Hematopoietic multipotent progenitor cell treated with erythropoietin and hydrocortisone succinate and interleukin-3 and kit ligand, for 15 days (in vitro differentiated cells): ENCODE results near the gene STMN1.
A peak's percentile ranks its signal among the peaks of the same experiment; 100 is the strongest.

ENCODE experiments used
- DNase-seq: peaks from one replicate; pipeline ENCODE4 v3.0.0-alpha.2; 2015; ENCODE audit warnings: low spot score

STMN1 gene

DNA sequence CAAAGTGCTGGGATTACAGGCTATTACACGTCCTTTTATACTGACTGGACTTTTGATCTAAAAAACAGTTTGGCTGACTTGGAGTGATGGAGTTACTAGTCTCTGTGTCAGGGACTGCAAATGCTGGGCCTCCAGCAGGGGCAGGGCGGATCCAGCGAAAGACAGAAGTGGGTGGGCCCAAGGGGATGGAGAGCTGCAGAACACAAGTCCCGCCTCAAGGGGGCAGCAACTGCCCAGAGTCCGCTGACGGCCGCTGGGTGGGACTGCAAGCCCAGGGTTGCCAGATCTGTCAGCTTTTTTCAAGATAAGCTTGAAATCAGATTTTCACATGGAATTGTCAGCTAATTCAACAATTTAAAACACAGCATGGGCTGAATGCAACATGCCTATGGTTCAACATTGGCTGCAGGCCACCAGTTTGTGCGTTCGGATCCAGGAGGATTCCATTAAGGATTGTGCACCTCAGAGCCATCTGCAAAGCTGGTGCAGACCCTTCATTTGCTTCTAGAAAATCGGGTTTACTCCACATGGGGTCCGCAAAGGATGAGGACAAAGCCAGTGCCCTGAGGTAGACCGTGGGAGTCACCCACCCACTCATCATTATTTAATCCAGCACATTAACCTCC, 10.7 kb downstream of the STMN1 start:
- peak; percentile 87 for DNase-seq

DNA sequence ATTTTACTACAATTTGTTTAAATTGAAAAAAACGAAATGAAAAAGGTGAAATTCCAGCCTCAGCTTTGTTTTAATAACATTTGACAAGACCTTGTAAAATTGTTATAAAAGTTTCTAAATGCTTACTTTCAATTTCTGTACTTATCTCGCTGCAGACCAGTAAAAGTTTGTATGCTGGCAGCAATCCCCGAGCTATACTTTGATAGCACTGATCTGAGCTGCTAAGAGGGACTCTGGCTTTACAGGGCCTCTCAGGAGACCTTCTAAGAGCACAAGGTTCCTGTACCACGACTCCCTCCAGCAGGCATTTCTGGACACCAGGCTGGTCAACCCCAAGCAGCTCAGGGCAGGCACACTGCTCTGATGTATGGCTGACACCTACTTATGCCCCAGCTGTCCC, 13.1 kb downstream of the STMN1 start:
- DNase-seq, result no peak

DNA sequence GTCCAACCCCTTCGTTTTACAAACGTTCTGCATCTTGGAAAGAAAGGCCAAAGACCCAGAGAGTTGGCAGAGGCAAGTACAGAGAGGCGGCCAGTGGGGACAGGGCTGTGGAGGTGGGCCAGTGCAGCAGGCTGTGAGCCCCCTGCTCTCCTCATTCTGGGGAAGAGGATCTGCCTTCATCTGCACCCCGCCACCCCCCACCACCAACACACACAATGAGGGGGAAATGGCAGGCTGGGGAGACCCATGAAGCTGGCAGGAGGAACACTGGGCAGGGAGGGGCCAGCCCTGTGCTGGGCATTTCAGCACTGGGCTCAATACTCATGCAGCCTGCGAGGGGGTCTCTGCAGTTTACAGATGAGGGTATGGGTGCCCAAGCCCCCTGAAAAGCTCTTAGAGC, 14.6 kb downstream of the STMN1 start:
- DNase-seq, result no peak

DNA sequence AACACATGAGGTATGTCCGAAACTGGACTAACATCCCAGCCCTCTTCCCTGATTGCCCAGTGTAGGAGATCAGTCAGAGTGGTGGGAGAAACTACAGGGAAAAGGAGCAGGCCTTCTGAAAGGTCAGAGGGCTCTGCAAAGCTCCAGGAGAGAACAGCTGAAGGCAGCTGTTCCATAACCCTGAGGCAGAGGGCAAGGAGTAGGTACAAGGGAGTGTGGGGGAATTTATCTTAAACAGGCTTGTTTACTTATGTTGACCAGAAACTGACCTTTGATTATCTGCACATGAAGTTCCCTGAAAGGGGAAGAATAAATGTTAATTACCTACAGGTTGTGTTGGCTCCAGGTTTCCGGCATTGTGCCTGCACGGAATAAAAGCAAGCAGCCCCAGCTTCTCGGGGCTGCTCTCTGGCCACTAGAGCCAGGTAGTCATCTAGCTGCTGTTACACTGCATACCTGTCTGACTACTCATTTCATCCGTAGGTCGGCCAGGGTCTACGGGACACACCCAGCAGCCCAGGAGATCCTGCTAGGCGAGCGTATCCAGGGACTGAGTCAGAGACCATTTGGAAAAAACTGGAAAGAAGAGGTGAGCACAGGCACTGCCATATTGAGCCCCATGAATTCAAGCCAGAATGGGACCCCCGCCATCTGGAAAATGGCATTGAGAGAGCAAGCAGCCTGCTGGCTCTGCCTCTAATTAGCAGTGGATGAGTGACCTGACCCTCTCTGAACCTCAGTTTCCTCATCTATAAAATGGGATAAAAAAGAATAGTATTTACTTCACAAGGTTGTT, 15.8 kb downstream of the STMN1 start:
- no peak for DNase-seq

DNA sequence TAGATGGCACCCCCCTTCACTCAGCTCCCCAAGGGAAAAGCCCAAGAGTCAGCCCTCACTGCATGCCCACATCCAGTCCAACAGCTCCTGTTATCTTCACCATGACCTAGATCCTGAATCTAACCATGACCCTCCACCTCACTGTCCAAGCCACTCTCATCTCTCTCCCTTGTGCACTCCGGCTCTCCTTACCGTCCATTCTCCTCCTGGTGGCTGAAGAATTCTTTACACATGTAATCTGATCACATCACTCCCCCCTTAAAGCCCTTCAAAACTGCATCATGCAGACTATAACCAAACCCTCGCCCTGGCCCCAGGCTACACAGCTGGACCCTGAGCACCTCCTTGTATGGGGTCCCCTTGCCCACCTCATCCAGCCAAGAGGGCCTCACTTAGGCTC, 16.7 kb downstream of the STMN1 start:
- no peak for DNase-seq

DNA sequence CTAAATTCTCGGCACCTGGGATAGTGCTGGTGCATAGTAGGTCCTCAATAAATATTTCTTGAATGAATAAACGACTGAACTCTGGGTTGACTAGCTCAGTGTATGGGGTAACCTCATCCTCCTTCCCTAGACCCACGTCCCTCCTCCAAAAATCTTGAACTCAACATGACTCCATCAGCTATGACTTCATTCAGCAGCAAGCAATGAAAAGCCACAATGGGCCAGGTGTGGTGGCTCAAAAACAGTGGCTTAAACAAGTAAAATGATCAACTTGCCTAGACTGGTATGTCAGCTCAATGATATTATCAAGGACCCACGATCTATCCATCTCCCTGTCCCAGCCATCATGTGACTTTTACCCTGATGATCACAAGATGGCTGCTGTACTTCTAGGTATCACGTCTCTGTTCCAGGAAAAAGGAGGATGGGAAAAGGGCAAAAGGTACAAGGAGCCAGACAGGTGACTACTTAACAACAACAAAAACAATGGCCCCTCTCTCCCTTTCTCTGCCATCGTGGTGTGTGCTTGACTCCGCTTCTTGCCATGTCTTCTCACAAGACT, 17.7 kb downstream of the STMN1 start:
- DNase-seq, result no peak

DNA sequence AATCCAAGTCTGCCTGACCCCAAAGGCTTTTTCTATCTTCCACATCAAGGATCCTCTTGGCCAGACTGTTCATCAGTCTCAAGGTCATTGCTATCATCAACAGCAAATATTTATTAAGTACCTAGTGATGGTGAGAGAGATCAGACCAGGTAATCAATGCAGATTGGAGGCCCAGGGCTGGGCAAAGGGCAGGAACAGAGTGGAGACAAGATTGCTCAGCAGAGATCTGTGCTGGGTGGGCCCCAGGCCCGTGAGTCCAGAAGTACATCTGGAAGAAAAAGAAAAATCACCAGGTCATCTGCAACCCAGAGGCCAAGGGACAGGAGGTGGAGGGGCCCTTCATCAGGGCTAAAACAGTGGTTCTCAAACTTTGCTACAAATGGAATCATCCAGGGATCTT, 20.6 kb downstream of the STMN1 start:
- no peak for DNase-seq

DNA sequence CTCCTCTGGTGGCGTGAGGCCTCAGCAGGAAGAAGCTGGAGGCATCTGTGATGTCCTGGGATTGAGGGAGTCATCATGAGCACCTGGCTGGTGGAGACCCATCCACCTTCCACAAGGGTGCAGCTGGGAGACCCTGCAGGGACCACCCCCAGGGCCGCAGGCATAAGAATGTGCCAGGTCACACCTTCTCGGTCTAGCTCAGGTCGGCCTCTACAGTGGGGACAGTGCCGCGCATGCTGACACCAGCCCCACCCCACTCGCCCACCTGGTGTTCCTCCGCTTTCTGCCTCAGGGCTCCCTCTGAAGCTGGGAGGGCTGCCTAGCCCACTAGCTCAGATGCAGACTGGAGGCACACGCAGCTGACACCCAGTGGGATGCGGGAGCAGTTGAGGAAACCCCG, 25.0 kb downstream of the STMN1 start:
- no peak for DNase-seq

DNA sequence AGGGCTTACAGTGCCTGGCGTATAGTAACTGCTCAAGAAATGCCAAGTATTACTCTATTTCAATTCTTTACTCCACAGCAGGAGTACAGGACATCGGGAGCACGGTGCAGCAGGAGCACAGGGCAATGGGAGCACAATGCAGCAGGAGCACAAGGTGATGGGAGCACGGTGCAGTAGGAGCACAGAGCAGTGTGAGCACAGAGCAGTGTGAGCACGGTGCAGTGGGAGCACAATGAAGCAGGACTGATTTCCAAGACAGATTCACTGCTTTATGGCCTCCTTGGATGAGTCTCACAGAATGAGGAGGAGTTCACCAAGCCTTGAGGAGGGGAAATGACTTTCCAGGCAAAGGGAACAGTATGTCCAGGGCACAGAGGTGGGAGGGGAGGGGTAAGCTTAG, 25.7 kb downstream of the STMN1 start:
- DNase-seq, result no peak

DNA sequence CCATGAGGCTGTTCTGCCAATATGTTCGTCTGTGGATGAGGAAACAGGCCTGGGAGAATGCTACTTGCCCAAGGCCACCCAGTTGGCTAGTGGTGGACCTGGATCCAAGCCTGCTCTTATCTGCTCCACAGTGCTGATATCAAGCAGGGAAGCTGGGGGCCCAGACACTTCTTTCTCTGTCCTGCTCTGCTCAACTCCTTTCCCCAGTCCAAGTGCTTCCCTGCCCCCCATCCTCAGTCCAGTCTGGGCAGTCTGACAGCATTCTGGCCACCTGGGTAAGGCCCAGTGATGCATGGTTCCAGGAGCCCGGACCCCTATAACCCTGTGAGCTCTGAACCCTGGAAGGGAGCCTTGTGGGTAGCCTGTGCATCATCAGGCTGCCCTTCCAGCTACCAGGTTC, 26.5 kb downstream of the STMN1 start:
- DNase-seq, result no peak

DNA sequence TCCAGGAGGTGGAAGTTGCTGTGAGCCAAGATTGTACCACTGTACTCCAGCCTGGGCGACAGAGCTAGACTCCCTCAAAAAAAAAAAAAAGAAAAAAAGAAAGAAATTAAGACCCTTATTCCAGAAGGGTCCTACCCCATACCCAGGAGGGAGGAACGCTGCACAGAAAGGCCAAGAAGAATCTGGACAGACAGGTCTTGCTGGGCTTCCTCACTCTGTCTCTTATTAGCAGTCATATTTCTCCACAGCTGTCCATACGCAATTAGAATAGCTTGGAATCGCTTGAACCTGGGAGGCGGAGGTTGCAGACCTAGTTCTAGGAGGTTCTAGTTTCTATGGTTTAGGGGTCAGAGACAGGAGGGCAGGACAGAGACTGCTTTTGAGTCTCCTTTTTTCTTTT, 27.5 kb downstream of the STMN1 start:
- DNase-seq, result no peak

DNA sequence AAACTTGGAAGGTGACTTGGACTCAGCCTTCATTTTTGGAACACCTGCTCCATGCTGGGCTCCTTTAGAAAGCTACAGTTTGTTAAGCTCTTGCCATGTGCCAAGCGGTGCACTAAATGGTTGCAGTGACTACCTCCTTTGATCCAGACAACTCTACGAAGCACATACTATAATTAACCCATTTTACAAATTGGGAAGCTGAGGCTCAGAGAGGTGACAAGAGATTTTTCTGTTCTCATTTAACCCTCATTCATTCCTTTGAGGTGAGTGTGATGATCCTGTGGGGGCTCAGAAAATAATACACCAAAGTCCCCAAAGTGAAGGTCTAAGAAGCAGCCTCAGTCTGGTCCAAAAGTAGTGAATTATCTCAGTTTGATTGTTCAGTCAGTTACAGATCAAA, 29.1 kb downstream of the STMN1 start:
- DNase-seq, result no peak

DNA sequence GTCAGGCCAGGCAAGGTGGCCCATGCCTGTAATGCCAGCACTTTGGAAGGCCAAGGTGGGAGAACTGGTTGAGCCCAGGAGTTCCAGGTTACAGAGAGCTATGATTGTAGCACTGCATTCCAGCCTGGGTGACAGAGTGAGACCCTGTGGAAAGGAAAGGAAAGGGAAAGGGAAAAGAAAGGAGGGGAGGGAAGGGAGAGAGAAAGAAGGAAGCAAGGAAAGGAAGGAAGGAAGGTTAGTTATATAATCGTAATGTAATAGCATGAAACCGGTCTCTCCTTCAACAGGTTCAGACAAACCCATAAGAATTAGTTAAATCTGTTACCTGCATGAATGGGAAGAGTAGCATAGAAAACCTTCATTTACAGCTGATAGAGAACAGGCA, 29.5 kb downstream of the STMN1 start:
- no peak for DNase-seq

DNA sequence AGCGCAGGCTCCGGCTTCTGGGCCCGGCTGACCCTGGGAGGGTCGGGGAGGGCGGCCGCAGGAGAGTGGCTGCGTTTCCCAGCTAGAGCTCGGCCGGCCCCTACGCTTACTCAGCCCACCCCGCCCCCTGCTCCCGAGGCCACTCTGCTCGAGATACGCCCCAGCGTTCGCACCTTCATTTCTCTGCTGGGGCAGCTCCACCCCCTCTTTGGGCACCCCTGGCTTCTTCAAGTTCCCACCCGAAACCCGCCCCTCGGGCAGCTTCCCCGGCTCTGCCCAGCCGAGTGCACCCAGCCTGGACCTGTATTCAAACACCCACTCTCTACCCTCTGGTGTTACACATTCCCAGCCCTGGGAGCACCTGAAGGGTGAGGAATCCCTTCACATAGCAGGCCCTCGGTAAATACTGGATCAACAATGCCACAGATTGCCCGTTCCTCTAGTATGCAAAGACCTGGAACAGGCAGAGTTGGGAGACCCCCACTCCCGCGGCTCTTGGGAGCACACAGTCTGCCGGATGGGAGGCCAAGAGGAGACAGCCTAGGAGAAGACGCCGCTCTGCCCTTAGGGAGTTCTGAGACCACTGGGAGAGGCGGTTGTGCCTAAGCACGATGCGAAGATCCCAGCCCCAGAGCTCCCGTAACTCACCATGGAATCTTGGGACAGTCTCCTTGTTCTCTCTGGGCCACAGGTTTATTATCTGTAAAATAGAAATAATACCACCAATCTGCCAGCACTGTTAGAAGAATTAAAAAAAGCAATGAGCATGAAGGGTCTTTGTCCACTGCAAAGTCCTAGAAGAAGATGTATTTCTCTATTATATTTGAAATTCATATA, 30.1 kb downstream of the STMN1 start:
- DNase-seq, result no peak

DNA sequence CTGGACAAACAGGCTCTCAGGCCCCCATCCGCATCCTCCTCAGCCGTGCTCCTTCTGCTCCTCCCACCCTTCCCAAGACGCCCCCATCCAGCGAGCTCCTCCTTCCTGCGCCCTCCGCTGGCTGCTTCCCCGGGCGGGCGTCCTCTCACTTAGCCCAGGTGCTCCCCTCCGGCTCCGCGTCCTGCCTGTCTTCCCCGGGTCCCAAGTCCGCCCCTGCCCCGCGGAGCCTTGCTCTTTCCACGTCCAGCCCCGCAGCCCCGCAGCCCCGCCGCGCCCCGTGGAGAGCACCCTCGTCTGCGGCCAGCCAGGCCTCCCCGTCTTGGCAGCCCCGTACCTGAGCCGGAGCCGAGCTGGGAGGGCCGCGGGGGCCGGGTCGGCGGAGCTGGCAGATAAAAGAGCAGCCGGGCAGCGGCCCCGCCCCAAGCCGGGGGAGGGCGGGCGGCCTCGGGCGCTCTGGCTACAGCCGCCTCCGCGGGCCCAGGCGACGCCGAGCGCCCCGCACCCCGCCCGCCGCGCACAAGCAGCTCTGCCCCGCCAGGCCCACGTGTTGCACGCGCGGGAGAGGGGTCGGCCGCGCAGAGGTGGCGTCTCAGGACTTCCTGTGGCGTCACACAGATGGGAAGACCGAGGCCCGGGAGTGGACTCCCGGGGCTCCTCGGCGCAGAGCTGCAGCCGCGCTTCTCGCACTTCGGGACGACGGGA, 30.9 kb downstream of the STMN1 start, which contains the start of gene PAQR7:
Gene PAQR7 (minus strand): TSS at position 555 of the 702 bp plus-strand sequence. CDS start 11,869 bp downstream, outside the sequence.
- peak; percentile 60 for DNase-seq

DNA sequence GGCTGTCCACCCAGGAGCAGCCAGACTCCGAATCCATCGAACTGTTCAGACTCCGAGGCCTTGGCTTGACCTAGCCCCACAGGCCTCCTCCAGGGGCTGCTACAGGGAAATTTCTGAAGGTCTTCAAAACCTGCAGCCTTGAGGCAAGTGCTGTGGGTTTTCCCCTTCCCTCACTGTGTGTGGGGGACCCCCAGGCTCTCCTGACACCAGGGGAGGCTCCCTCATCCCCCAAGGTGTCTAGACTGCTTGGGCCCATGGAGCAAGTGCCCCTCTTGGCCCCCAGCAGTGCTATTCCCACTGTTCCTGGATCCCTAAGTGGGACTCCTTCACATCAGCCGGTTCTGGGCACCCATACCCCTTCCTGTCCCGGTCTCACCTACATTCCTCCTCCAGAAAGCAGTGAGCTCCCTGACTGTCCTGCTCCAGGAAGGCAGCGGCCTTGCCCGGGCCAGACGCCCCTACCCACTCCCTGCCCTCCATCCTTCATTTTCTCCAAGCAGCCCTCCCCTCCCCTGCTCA, 31.5 kb downstream of the STMN1 start:
- DNase-seq, result no peak

DNA sequence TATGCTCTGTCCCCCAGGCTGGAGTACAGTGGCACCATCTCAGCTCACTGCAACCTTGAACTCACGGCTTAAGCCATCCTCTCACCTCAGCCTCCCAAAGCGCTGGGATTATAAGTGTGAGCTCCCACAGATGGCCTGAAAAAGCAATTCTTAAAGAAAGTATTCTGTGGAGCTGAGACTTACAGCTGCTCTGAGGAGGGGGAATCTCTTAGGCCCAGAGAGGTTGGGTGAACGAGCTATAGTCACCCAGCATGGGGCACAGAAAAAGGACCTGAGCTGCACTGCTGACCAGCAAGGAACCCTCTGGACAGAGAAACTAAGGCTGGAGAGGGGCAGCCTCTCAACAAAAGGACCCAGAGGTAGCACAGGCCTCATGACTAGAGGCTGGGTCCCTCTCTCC, 32.0 kb downstream of the STMN1 start:
- no peak for DNase-seq

DNA sequence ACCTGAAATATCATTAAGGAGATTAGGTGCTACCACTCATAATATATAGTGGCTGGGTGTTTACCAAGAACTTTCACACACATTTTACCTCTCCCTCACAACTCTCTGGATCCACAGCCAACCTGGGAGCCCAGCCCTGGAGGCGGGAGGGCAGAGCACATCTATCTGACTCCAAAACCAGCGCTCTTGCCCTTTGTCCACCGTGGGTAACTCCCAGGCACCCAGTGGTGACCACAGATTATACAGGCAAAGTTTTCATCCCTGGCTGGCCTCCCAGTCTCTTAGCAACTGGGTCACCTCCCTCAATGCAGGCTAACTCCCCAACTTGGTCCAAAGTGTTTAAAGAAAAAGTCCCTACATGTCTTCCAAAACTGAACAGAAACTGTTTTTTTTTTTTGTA, 33.1 kb downstream of the STMN1 start:
- no peak for DNase-seq

DNA sequence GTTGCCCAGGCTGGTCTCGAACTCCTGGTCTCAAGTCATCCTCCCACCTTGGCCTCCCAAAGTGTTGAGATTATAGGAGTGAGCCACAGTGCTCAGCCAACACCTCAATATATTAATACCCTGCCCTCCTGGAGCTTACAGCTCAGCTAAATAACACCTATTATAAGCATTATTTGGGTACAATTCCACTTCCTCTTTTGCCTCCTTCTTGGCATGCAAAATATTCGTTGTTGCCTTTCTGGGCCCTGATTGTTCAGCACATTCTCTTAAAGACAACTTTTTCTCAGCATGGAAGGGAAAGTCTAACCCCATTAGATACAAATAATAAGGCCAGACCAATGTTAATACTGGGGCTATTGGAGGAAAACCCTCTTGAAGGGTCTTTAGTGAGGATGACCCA, 33.5 kb downstream of the STMN1 start:
- no peak for DNase-seq

DNA sequence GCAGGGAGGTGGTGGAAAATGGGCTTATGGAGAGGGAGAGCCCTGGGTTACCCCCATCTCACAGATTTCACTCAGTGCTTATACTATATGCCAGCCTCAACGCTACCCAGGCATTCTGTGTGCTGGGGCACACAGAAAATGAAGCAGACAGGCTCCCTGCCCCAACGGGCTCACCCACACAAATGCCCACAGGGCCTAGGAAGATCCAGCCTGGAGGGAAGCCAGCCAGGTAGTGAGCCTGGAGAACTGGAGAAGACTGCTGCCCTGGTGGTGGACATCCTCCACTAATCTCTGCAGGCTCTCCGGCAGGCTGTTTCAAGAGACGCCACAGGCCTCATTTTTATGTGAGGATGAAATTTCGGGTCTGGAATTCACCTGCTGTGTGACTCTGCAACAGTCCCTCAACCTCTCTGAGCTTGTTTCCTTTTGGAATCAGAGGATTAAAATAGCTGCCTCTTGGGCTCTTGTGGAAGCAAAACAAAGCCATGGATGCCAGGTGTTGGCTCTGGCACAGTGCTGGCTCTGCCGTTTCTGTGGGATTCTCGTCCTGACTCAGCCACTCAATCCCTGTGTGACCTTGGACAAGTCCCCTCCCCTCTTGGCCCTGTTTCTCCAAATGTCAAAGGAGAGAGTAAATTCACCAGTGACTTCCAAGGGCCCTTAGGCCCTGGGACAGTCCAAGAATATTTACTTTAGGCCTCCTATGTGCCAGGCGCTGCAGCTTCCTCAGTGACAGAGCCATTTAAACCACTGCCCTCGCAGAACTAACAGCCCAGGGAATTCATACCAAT, 34.3 kb downstream of the STMN1 start:
- DNase-seq, result no peak
